ENCODE results near the gene DCST2. TPM values are rescaled to one million over a fixed set of nuclear protein-coding genes. Genes with fewer than 3 reads are reported as not detected.
A peak's percentile ranks its signal among the peaks of the same experiment; 100 is the strongest.

Gene DCST2
- total and polyA plus RNA-seq, 2 of the 8 experiments (the other 6 are each of a cell fraction or from before 2014, with no cell fraction given): 0.43 to 2.1 TPM

DNA sequence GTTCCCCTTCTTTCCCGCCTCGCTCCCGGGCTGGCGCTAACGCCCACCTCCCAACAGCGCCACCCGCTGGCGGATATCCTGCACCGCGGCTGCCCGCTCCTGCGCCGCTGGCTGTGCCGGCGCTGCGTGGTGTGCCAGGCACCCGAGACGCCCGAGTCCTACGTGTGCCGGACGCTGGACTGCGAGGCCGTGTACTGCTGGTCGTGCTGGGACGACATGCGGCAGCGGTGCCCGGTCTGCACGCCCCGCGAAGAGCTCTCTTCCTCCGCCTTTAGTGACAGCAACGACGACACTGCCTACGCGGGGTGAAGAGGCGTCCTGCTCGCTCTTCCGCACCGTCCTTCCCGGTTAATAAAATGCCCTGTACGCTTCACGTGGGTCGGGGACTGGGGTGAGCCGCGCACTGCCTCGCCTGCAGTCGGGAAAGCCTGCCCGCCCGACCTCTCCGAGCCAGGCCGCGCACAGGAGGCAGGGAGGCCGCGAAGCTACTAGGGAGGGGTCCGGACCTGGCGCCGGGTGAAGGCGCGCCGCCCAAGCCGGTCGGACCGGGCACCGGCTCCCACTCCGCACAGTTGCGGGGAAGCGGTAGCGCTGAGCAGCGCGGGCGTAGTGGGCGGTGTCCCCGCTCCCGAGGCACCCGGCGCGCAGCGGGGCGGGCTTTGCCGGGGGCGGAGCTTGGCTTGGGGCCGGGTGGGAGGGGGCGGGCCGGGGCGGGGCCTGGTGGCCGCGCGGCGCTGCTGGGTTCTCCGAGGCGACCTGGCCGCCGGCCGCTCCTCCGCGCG is 17.2 kb upstream of the DCST2 start, which contains the start of gene ADAM15:
TSS of gene ADAM15 (plus strand) at position 757 of the 782 bp plus-strand sequence. CDS start 71 bp downstream, outside the sequence.
- peak within 1 kb of the TSS; percentile 98; the same call in 1 of the 2 replicates for H2BK12ac ChIP-seq (ENCODE audit: low read depth, low read length)
- no peak within 1 kb of the TSS for H2BK120ac ChIP-seq (replicated peaks; ENCODE audit: low read depth, low read length)
- H2BK20ac ChIP-seq (ENCODE audit: low read length): 0 out of 2 replicates have a peak within 1 kb of the TSS, but pooled peaks have one; percentile 90
- H2BK15ac ChIP-seq (ENCODE audit: low read length): peak within 1 kb of the TSS; percentile 92; the same call in 1 of the 2 replicates
- peak within 1 kb of the TSS; percentile 89 for H3K4ac ChIP-seq (replicated peaks; ENCODE audit: insufficient read length, low read depth, low read length)
- H2AFZ ChIP-seq (ENCODE audit: low read length): peak within 1 kb of the TSS; percentile 92
- no peak within 1 kb of the TSS for H2AK5ac ChIP-seq (ENCODE audit: low read depth, low read length)
- H4K20me1 ChIP-seq (replicated peaks in 1 of 2; ENCODE audit: control insufficient read depth in 1 of 2, insufficient read depth in 2 of 2, low read length in 2 of 2): peaks cover 2 to 7% of the 10 kb centered on the region in 2 experiments
- 2% methylated on average over 34 of the region's 99 CpGs; no CpG with 5 or more reads in 1 of the 2 experiments for WGBS, 2 experiments (ENCODE audit: extremely low coverage in 1 of 2, insufficient coverage in 1 of 2, insufficient read length in 1 of 2, insufficient replicate concordance in 2 of 2, low coverage in 1 of 2, low lambda C conversion rate in 2 of 2, missing lambda C conversion rate in 1 of 2)
- H2BK5ac ChIP-seq (ENCODE audit: low read depth, low read length): peak within 1 kb of the TSS; percentile 93
- no peaks in the 10 kb centered on the region for H3K9me3 ChIP-seq (ENCODE audit: insufficient read depth in 2 of 2, low read depth in 1 of 2, low read length in 1 of 2)
- no peaks in the 10 kb centered on the region for H3K79me1 ChIP-seq (ENCODE audit: low read depth, low read length)
- peak within 1 kb of the TSS; percentile 32 to 76 (median 62) for H3K4me3 ChIP-seq (ENCODE audit: extremely low read depth in 1 of 4, insufficient read depth in 2 of 4, low read depth in 3 of 4, low read length in 4 of 4)
- H3K4me2 ChIP-seq (ENCODE audit: insufficient read depth in 1 of 2, low read depth in 2 of 2, low read length in 2 of 2): peak within 1 kb of the TSS; percentile 42 to 100
- H3K79me2 ChIP-seq (ENCODE audit: control insufficient read depth in 1 of 2, insufficient read depth in 2 of 2, low read length in 2 of 2): no peaks in the 10 kb centered on the region
- peak within 1 kb of the TSS; percentile 47 for H4K5ac ChIP-seq (ENCODE audit: insufficient read length, low read depth, low read length)
- H3K4me1 ChIP-seq (replicated peaks in 1 of 4; ENCODE audit: control insufficient read depth in 3 of 4, insufficient read depth in 4 of 4, low read length in 3 of 4): peaks cover 4 to 28% (median 10%) of the 10 kb centered on the region in 4 experiments; a peak in 6 of 7 replicates
- ChIA-PET POLR2A (ENCODE audit: partially characterized antibody) (interaction anchor here (0.7 to 2.6 kb wide), 17 partner anchors 10 to 114 kb away, joined by 3 to 9 read pairs (median 3); partner anchors contain the start of genes EFNA4, LENEP, PBXIP1 and PMVK), CTCF (ENCODE audit: partially characterized antibody) (interaction anchor here (0.8 to 33.9 kb wide), 26 partner anchors 2 to 477 kb away, joined by 3 to 907 read pairs (median 4); partner anchors contain the start of genes ADAM15, DCST1, DCST2 and EFNA3)
- no peak within 1 kb of the TSS for H3K27ac ChIP-seq (ENCODE audit: low read depth, low read length)
- peak within 1 kb of the TSS; percentile 73 for H3K56ac ChIP-seq (replicated peaks; ENCODE audit: insufficient read length, low read depth, low read length)
- DNase-seq (ENCODE audit: low read depth in 1 of 2, low spot score in 2 of 2) (peak in 1 of 2 experiments; percentile 95), FAIRE-seq (no peak)
- peak within 1 kb of the TSS; percentile 17 to 54 (median 48); a peak in 6 of 7 replicates for H3K9ac ChIP-seq (replicated peaks in 1 of 4; ENCODE audit: extremely low read depth in 1 of 4, low read depth in 3 of 4, low read length in 3 of 4)
- H3K23me2 ChIP-seq (ENCODE audit: low read depth, low read length): peaks cover 16% of the 10 kb centered on the region
- peaks cover 0 to 18% (median 12%) of the 10 kb centered on the region in 4 experiments; a peak in 5 of 7 replicates for H3K27me3 ChIP-seq (replicated peaks in 1 of 4; ENCODE audit: control insufficient read depth in 3 of 4, extremely low read depth in 1 of 4, insufficient read depth in 3 of 4, low read length in 3 of 4)
- no peaks in the 10 kb centered on the region for H3K36me3 ChIP-seq (ENCODE audit: control insufficient read depth in 2 of 4, insufficient read depth in 4 of 4, low read length in 3 of 4)
- no peak within 1 kb of the TSS for H3K14ac ChIP-seq (ENCODE audit: insufficient read length)
- peak within 1 kb of the TSS; percentile 95 for H4K91ac ChIP-seq (replicated peaks; ENCODE audit: insufficient read length, low read length)
- no peak within 1 kb of the TSS for H3K23ac ChIP-seq (ENCODE audit: insufficient read length)
- H3K18ac ChIP-seq (ENCODE audit: extremely low read depth, low read length): peak within 1 kb of the TSS; percentile 96
- peak within 1 kb of the TSS; percentile 73 for H4K8ac ChIP-seq (ENCODE audit: extremely low read depth, insufficient read depth, low read length)
- TF ChIP-seq JUND (IDR thresholded peaks at IDR 0.05; ENCODE audit: low read length) (no peak), ZNF274 (IDR thresholded peaks at IDR 0.05; ENCODE audit: borderline replicate concordance, extremely low read depth, low read length) (no peak), HDAC2 (IDR thresholded peaks at IDR 0.05; ENCODE audit: borderline replicate concordance in 1 of 2, low read depth in 2 of 2, low read length in 2 of 2) (no peak), TCF12 (IDR thresholded peaks at IDR 0.05; ENCODE audit: low read depth, low read length) (no peak), TEAD4 (IDR thresholded peaks at IDR 0.05; ENCODE audit: low read depth, low read length) (peak; percentile 54; the same call in 1 of the 2 replicates), TAF1 (IDR thresholded peaks at IDR 0.05; ENCODE audit: low read depth, low read length) (peak; percentile 34; the same call in 1 of the 2 replicates), CEBPB (IDR thresholded peaks at IDR 0.05; ENCODE audit: low read depth, low read length) (no peak)
- TF ChIP-seq, protein P1, sequence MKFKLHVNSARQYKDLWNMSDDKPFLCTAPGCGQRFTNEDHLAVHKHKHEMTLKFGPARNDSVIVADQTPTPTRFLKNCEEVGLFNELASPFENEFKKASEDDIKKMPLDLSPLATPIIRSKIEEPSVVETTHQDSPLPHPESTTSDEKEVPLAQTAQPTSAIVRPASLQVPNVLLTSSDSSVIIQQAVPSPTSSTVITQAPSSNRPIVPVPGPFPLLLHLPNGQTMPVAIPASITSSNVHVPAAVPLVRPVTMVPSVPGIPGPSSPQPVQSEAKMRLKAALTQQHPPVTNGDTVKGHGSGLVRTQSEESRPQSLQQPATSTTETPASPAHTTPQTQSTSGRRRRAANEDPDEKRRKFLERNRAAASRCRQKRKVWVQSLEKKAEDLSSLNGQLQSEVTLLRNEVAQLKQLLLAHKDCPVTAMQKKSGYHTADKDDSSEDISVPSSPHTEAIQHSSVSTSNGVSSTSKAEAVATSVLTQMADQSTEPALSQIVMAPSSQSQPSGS (IDR thresholded peaks at IDR 0.05; ENCODE audit: low read length): 0 out of 2 replicates have a peak, but pooled peaks have one; percentile 37

Measured in H1 (cell line).